OCI-LY7 (cell line): ENCODE measurements around the gene F8A1. TPM values are rescaled to one million over a fixed set of nuclear protein-coding genes. Genes with fewer than 3 reads are reported as not detected.
"Not testable (repeated sequence)": the region's sequence is repeated elsewhere in the genome, so short reads cannot be mapped to it uniquely, and the experiment has no call there.

Source experiments
- BruUV-seq: library from RNA; stranded (reverse); fragments of 400-500 nt; replicated peaks from 2 replicates; lab custom pipeline; 2021; lab: Mats Ljungman, UMichigan
- CTCF ChIA-PET: fragments of 300-600 bp; sonication (Branson Sonifier 250); formaldehyde crosslinking; loops from one replicate; lab custom pipeline; 2022; ENCODE audit warnings: antibody characterized with exemption; ENCODE audit not compliant: unreplicated experiment; lab: Charles Lee
- POLR2A ChIA-PET: fragments of 300-600 bp; sonication (Branson Sonifier 250); formaldehyde crosslinking; loops from one replicate; lab custom pipeline; 2022; ENCODE audit warnings: antibody characterized with exemption; lab: Charles Lee
- DNase-seq: peaks from one replicate; pipeline ENCODE4 v3.0.0-alpha.2; 2015; ENCODE audit warnings: low spot score
- H2AFZ ChIP-seq: fragments of 200-600 bp; sonication (generic), shearing (Covaris generic); 2 replicates; pipeline ENCODE4 v1.6.1; 2014; ENCODE audit warnings: mild to moderate bottlenecking, antibody characterized with exemption, low read length, moderate library complexity
- H3K27ac ChIP-seq: fragments of 200-600 bp; sonication (generic); 2 replicates; pipeline ENCODE4 v1.5.1; 2014; ENCODE audit warnings: mixed run types, low read depth, mild to moderate bottlenecking, moderate library complexity, low read length, inconsistent platforms; ENCODE audit not compliant: poor library complexity, severe bottlenecking
- H3K36me3 ChIP-seq: fragments of 200-600 bp; sonication (generic); 2 replicates; pipeline ENCODE4 v1.6.1; 2014; ENCODE audit warnings: mild to moderate bottlenecking, antibody characterized with exemption, low read length, moderate library complexity, mixed read lengths; ENCODE audit not compliant: insufficient read depth
- H3K4me1 ChIP-seq: fragments of 200-600 bp; sonication (generic); 2 replicates; pipeline ENCODE4 v1.5.1; 2014; ENCODE audit warnings: mild to moderate bottlenecking, low read length; ENCODE audit not compliant: insufficient read depth, poor library complexity, severe bottlenecking
- H3K4me2 ChIP-seq: fragments of 200-600 bp; sonication (generic); 2 replicates; pipeline ENCODE4 v1.6.1; 2014; ENCODE audit warnings: mild to moderate bottlenecking, low read length
- H3K4me3 ChIP-seq: fragments of 200-600 bp; sonication (generic); 2 replicates; pipeline ENCODE4 v1.5.1; 2014; ENCODE audit warnings: mild to moderate bottlenecking, low read depth, low read length; ENCODE audit not compliant: poor library complexity, severe bottlenecking
- H3K79me2 ChIP-seq: fragments of 200-600 bp; sonication (generic); 2 replicates; pipeline ENCODE4 v1.6.1; 2016; ENCODE audit warnings: low read depth, mild to moderate bottlenecking, low read length, moderate library complexity, mixed read lengths; ENCODE audit not compliant: insufficient read depth
- H3K9me2 ChIP-seq: fragments of 200-600 bp; sonication (generic); 2 replicates; pipeline ENCODE4 v1.6.1; 2016; ENCODE audit warnings: mild to moderate bottlenecking, low read length, mixed read lengths; ENCODE audit not compliant: insufficient read depth
- H3K9me3 ChIP-seq: fragments of 200-600 bp; sonication (generic); 2 replicates; pipeline ENCODE4 v1.6.1; 2014; ENCODE audit warnings: mild to moderate bottlenecking, mixed run types, low read length, mixed read lengths
- H4K20me1 ChIP-seq: fragments of 200-600 bp; sonication (generic); 2 replicates; pipeline ENCODE4 v1.6.1; 2014; ENCODE audit warnings: mild to moderate bottlenecking, antibody characterized with exemption, low read length, moderate library complexity, mixed read lengths; ENCODE audit not compliant: insufficient read depth
- EZH2phosphoT487 ChIP-seq: fragments of 200-600 bp; sonication (generic); IDR thresholded peaks from 2 replicates; pipeline ENCODE4 v1.6.1; 2018; ENCODE audit warnings: low read depth, borderline replicate concordance, mild to moderate bottlenecking, mixed run types, antibody characterized with exemption, low read length, moderate library complexity, mixed read lengths
- intact Hi-C: fragments of 100-400 bp; cut with micrococcal nuclease; formaldehyde crosslinking; loops from one replicate; pipeline ENCODE4 v1.10.0; 2022; ENCODE audit not compliant: unreplicated experiment
- total RNA-seq, 2 experiments: library from RNA; depleted of rRNA in 1 of 2; stranded (reverse); fragments of >200 nt in 1 of 2; shearing (Covaris generic) in 1 of 2; gene quantifications; 2 replicates each; pipeline ENCODE4 v1.2.3, GENCODE V29; 2014 to 2022
- TF ChIP-seq, protein P1 (sequence below): fragments of 200-600 bp; sonication (generic); conservative IDR thresholded peaks from 2 replicates; pipeline ENCODE4 v1.5.1; 2014; ENCODE audit warnings: mild to moderate bottlenecking, antibody characterized with exemption, low read length, moderate library complexity, mixed read lengths

The F8A1 gene
- total RNA-seq, 2 experiments from 2014 or later = 14.1 to 42.4 TPM

DNA sequence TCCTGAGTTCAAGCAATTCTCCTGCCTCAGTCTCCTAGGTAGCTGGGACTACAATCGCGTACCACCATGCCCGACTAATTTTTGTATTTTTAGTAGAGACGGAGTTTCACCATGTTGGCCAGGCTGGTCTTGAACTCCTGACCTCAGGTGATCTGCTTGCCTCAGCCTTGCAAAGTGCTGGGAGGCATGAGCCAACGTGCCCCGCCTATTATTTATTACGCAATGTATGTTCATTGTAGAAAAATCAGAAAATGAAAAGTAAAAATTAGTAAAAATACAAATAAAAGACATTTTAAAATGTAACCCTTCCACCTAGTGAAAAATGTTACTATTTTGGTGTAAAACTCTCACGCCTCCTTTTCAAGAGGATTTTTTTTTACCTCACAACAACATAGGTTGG lies 14.2 kb downstream of the F8A1 start:
- ChIA-PET CTCF (no interaction called here), POLR2A (no interaction called here)
- BruUV-seq = no TSS peak
- no peaks in the 10 kb centered on the region for H3K9me3 ChIP-seq
- no peak overlapping the region for H3K4me2 ChIP-seq
- no peak for DNase-seq
- H4K20me1 ChIP-seq = no peaks in the 10 kb centered on the region
- no peak overlapping the region for H2AFZ ChIP-seq
- TF ChIP-seq, protein P1, sequence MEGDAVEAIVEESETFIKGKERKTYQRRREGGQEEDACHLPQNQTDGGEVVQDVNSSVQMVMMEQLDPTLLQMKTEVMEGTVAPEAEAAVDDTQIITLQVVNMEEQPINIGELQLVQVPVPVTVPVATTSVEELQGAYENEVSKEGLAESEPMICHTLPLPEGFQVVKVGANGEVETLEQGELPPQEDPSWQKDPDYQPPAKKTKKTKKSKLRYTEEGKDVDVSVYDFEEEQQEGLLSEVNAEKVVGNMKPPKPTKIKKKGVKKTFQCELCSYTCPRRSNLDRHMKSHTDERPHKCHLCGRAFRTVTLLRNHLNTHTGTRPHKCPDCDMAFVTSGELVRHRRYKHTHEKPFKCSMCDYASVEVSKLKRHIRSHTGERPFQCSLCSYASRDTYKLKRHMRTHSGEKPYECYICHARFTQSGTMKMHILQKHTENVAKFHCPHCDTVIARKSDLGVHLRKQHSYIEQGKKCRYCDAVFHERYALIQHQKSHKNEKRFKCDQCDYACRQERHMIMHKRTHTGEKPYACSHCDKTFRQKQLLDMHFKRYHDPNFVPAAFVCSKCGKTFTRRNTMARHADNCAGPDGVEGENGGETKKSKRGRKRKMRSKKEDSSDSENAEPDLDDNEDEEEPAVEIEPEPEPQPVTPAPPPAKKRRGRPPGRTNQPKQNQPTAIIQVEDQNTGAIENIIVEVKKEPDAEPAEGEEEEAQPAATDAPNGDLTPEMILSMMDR = no peak
- no peak for TF ChIP-seq EZH2phosphoT487
- no peaks in the 10 kb centered on the region for H3K9me2 ChIP-seq
- no peak overlapping the region for H3K4me3 ChIP-seq
- H3K79me2 ChIP-seq = no peaks in the 10 kb centered on the region
- H3K36me3 ChIP-seq = no peaks in the 10 kb centered on the region
- intact Hi-C loops = no loop called here
- H3K4me1 ChIP-seq = no peaks in the 10 kb centered on the region
- no peak overlapping the region for H3K27ac ChIP-seq

DNA sequence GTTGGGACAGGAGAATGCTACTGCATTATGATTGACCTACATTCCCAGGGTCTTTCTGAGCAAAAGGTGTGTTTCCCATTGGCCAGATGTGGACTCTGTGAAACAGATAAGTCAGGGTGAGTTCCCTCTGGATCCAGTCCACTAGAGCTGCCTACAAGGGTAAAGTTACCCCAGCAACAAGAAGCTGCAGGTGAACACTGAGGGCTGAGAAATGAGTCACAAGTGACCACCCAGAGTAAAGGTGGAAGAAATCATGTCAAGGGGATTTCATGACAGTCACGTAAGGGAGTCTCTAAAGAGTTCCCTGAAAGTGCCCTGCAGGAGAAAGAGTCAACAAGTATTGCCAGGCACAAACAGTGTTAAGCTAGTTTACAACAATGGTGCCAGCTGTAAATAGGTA lies 16.3 kb downstream of the F8A1 start:
- intact Hi-C loops = no loop called here
- H4K20me1 ChIP-seq = no peaks in the 10 kb centered on the region
- no peak for DNase-seq
- no peak overlapping the region for H3K4me2 ChIP-seq
- ChIA-PET CTCF (no interaction called here), POLR2A (interaction anchor here (0.6 kb wide), 1 partner anchor 124 kb away, joined by 3 read pairs; the partner anchor contains the start of gene FUNDC2)
- no peaks in the 10 kb centered on the region for H3K79me2 ChIP-seq
- no peak overlapping the region for H3K27ac ChIP-seq
- no TSS peak for BruUV-seq
- H3K4me3 ChIP-seq = no peak overlapping the region
- no peaks in the 10 kb centered on the region for H3K4me1 ChIP-seq
- no peaks in the 10 kb centered on the region for H3K36me3 ChIP-seq
- H3K9me2 ChIP-seq = no peaks in the 10 kb centered on the region
- H3K9me3 ChIP-seq = no peaks in the 10 kb centered on the region
- H2AFZ ChIP-seq = no peak overlapping the region
- TF ChIP-seq, protein P1 = no peak
- TF ChIP-seq EZH2phosphoT487 = no peak

DNA sequence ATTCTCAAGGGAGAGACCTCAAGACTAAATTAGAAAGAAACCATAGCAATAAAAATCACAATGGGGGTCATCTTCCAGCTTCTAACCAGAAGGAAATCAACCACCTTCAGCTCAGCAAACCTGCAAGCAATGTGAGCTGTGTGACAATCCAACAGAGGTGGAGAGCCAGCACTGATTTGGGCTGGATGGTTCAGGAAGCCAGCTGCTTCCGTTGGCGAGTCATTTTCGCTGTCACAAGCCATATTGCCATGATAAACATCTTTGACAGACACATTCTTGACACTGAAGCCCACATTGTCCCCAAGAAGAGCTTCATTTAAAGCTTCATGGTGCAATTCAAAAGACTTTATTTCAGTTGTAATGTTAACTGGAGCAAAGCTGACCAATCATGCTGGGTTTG lies 22.7 kb downstream of the F8A1 start:
- Histone ChIP-seq H3K79me2 (no peaks in the 10 kb centered on the region), H3K4me3 (no peak overlapping the region), H3K27ac (no peak overlapping the region), H3K9me2 (no peaks in the 10 kb centered on the region), H3K9me3 (no peaks in the 10 kb centered on the region), H4K20me1 (no peaks in the 10 kb centered on the region), H3K4me2 (no peak overlapping the region), H3K36me3 (no peaks in the 10 kb centered on the region), H3K4me1 (no peaks in the 10 kb centered on the region), H2AFZ (no peak overlapping the region)
- BruUV-seq = no TSS peak
- TF ChIP-seq EZH2phosphoT487 = no peak
- TF ChIP-seq, protein P1 = no peak
- POLR2A ChIA-PET = interaction anchor here (1.3 kb wide), 1 partner anchor 9 kb away, joined by 3 read pairs; no protein-coding TSS in a partner anchor
- CTCF ChIA-PET = interaction anchor here (0.6 kb wide), 1 partner anchor 8 kb away, joined by 3 read pairs; no protein-coding TSS in a partner anchor
- intact Hi-C loops = no loop called here
- no peak for DNase-seq

DNA sequence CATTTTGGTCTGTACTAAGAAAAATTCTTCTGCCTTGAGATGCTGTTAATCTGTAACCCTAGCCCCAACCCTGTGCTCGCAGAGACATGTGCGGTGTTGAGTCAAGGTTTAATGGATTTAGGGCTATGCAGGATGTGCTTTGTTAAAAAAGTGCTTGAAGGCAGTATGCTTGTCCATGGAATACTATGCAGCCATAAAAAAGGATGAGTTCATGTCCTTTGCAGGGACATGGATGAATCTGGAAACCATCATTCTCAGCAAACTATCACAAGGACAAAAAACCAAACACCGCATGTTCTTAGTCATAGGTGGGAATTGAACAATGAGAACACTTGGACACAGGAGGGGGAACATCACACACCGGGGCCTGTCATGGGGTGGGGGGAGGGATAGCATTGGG lies 23.9 kb downstream of the F8A1 start:
- H3K27ac ChIP-seq, POLR2A ChIA-PET, DNase-seq, intact Hi-C loops, H3K4me1 ChIP-seq, H4K20me1 ChIP-seq, H3K9me2 ChIP-seq, BruUV-seq, H3K4me3 ChIP-seq, H2AFZ ChIP-seq, H3K36me3 ChIP-seq, CTCF ChIA-PET, H3K4me2 ChIP-seq, H3K79me2 ChIP-seq, H3K9me3 ChIP-seq: not testable (repeated sequence)
